GM12801 (cell line): ENCODE data around the gene SPATA12.

Source experiments
- CTCF ChIP-seq: IDR thresholded peaks from one replicate; pipeline ENCODE4 v1.5.1; 2011; ENCODE audit warnings: control low read depth; ENCODE audit not compliant: insufficient read length; ENCODE audit errors: extremely low read depth

SPATA12 gene

DNA sequence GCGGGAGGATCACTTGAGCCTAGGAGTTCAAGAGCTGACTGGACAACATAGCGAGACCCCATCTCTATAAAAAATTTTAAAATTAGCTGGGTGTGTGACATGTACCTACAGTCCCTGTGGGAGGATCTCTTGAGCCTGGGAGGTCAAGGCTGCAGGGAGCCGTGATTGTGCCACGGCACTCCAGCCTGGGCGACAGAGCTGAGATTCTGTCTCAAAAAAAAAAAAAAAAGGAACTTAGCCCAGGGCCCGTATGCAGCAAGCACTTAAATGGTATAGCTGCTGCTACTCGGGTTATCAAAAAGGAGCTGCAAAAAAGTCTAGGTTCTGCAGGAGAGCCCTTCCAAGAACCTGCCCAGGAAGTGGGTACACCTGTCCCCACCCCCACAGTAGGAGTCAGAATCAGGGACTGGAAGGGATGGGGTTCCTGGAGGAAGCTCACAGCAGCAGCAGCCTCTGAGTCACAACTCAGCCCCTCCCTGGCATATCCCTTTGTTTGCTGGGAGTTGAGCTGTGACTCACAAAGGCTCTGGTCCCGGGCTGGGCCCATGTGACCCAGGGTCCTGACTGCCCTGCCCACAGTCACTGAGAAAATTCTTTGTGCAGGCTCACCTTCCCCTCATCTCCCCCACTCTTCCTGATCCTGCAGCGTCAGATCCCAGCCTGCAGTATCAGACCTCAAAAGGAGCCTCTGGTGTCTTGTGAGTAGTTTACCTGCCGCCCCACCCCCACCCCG lies at the start of gene SPATA12:
TSS of gene SPATA12 (plus strand) at position 576 of the 733 bp plus-strand sequence. CDS start 13,031 bp downstream, outside the sequence.
- no peak for TF ChIP-seq CTCF

GRCh38 chr3:57011022-57011421 lies 49.4 kb upstream of the SPATA12 start:
- no peak for TF ChIP-seq CTCF

- TF ChIP-seq CTCF, result no peak
Measured at GRCh38 chr3:57012847-57013246, 47.6 kb upstream of the SPATA12 start.

DNA sequence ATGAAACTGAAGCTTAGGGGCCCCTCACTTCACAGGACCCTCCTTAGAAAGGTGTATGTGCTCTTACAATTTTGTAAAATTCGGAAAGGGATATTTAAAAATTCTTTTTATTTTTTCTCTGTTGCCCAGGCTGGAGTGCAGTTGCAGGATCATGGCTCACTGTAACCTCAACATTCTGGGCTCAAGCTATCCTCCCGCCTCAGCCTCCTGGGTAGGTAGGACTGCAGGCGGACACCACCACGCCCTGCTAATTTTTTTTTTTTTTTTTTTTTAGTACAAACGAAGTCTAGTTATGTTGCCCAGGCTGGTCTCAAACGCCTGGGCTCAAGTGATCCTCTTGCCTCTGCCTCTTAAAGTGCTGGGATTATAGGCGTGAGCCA lies 45.1 kb upstream of the SPATA12 start:
- no peak for TF ChIP-seq CTCF

- TF ChIP-seq CTCF, result no peak
Measured at GRCh38 chr3:57015912-57016311, 44.6 kb upstream of the SPATA12 start.

DNA sequence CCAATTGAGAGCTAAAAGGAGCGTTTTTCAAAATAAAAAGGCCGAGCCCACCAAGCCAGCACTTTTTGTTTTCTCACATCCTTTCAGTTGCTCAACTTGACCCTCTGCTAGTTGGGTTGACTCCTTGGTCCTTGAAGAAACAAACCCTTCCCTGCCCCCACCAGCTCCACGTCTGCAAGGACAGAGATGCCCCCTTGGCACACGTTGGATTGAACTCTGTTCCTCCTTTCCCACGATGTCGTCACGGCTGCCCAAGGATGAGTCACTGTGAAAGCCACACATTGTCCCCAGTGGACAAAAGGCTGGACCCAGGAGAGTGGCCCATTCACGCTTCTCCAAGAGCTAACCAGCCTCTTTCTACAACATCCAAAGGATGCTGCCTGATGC lies 43.0 kb upstream of the SPATA12 start:
- no peak for TF ChIP-seq CTCF

DNA sequence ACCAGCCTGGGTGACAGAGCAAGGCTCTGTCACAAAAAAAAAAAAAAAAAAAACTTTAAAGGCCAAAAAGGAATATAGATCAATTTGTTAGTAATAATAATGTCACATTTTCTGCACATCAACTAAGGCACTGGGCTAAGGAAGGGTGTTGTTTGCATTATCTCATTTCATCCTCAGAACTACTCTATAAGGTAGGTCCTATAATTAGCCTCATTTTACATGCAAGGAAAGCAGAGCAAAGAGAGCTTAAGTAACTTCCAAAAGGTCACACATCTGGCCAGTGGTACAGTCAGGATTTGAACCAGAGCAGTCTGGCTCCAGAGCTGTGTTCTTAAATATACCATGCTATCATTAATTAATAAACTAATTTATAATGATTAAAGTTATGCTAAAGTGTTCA lies 42.2 kb upstream of the SPATA12 start:
- TF ChIP-seq CTCF, result no peak
